Transverse colon (tissue), 4 donors: Measurements from ENCODE around the gene TMEM236. TPM values are rescaled to one million over a fixed set of nuclear protein-coding genes. Genes with fewer than 3 reads are reported as not detected.
"Not testable (repeated sequence)": the region's sequence is repeated elsewhere in the genome, so short reads cannot be mapped to it uniquely, and the experiment has no call there.

ENCODE experiments used
- DNase-seq: peaks from one replicate; pipeline ENCODE4 v3.0.0-alpha.2; 2019
- H3K27ac ChIP-seq, 4 donors: fragments of 200-600 bp; sonication (generic); 2 replicates each; pipeline ENCODE4 v1.5.1; 2016 to 2018; ENCODE audit warnings: inconsistent platforms in 4 of 4
- H3K27me3 ChIP-seq: fragments of 200-600 bp; sonication (generic); 2 replicates; pipeline ENCODE4 v1.5.1; 2017; ENCODE audit warnings: inconsistent platforms
- H3K36me3 ChIP-seq, 4 donors: fragments of 200-600 bp; sonication (generic); 2 replicates each; pipeline ENCODE4 v1.5.1; 2017 to 2019; ENCODE audit warnings: inconsistent platforms in 4 of 4
- H3K4me1 ChIP-seq, 4 donors: fragments of 200-600 bp; sonication (generic); 2 replicates each; pipeline ENCODE4 v1.5.1; 2017 to 2020; ENCODE audit warnings: inconsistent platforms in 4 of 4
- H3K4me3 ChIP-seq, 4 donors: fragments of 200-600 bp; sonication (generic); 1 replicate in 1 of 4; 2 replicates in 3 of 4; pipeline versions ENCODE4 v1.5.1 to v1.6.1; 2017 to 2019; ENCODE audit warnings: inconsistent platforms in 4 of 4
- H3K9me3 ChIP-seq, 2 donors: fragments of 200-600 bp; sonication (generic); 2 replicates each; pipeline ENCODE4 v1.5.1; 2017 to 2019; ENCODE audit warnings: inconsistent platforms in 2 of 2
- EP300 ChIP-seq: sonication (generic); formaldehyde crosslinking; IDR thresholded peaks from one replicate; pipeline ENCODE4 v1.6.1; 2017; ENCODE audit warnings: antibody characterized with exemption, low read depth
- POLR2A ChIP-seq: fragments of 450-650 bp; IDR thresholded peaks from one replicate; pipeline ENCODE4 v1.6.1; 2016; ENCODE audit warnings: antibody characterized with exemption, mild to moderate bottlenecking, moderate library complexity
- POLR2AphosphoS5 ChIP-seq, 3 donors: sonication (generic); formaldehyde crosslinking; IDR thresholded peaks; one replicate each; pipeline ENCODE4 v1.6.1; 2016; ENCODE audit warnings: antibody characterized with exemption in 3 of 3
- WGBS, 2 donors: methylation state at CpG; one replicate each; pipeline ENCODE4 v1.1.5; 2018; ENCODE audit warnings: low coverage in 1 of 2; 5-methylcytosine and 5-hydroxymethylcytosine counted together
- in situ Hi-C, 4 donors: fragments of 200-750 bp; cut with MboI; loops; one replicate each; pipeline versions ENCODE4 v1.15.0 to v1.15.1; 2017; ENCODE audit warnings: low sequenced_read_pairs in 3 of 4, low pct_ligation_motif_present in 1 of 4, low pct_unique_long_range_greater_than_20kb in 1 of 4
- intact Hi-C: fragments of 100-400 bp; cut with DNase I; formaldehyde crosslinking; loops from one replicate; pipeline ENCODE4 v1.15.1; 2023; ENCODE audit warnings: low total_unique reads
- total RNA-seq, 4 donors: library from RNA; depleted of rRNA; stranded (reverse); fragments of >200 nt; gene quantifications; one replicate each; pipeline ENCODE4 v1.1.0, GENCODE V29; 2016
- TF ChIP-seq, protein P1 (sequence below), 5 experiments: fragments of 200-600 bp in 3 of 5; fragments of 450-650 bp in 2 of 5; sonication (generic) in 3 of 5; IDR thresholded peaks; 1 replicate in 2 of 5; 2 replicates in 3 of 5; pipeline ENCODE4 v1.5.1; 2016 to 2017; ENCODE audit warnings: antibody characterized with exemption in 5 of 5, inconsistent platforms in 3 of 5, mild to moderate bottlenecking in 2 of 5, moderate library complexity in 1 of 5

Gene TMEM236
- total RNA-seq, 4 donors from 2014 or later = 16.9 to 79.6 (median 42.9) TPM

DNA sequence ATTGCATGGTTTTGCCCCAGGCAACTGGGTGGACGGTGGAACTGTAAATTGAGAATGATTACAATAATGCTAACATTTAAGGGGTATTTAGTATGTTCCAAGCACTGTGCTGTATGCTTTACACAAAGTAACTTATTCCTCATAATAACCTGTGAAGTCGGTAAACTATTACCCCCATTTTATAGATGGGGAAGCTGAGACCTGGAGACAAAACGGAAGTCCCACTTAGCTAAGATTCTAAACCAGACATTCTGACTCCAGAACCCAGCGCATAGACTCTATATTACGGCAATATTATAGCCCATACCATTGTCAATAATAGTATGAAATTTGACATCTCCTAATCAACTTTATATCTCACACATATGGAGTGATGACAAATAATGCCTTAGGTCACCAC lies 39.9 kb upstream of the TMEM236 start:
- H3K27me3 ChIP-seq = no peaks in the 10 kb centered on the region
- in situ Hi-C loops (no loop called here), intact Hi-C loops (no loop called here)
- H3K9me3 ChIP-seq = no peaks in the 10 kb centered on the region
- WGBS, 2 donors = 96 to 98% methylated on average over 5 of the region's 5 CpGs
- H3K36me3 ChIP-seq = peaks cover 0 to 33% (median 7%) of the 10 kb centered on the region in 4 donors
- H3K27ac ChIP-seq = no peak overlapping the region
- no peak overlapping the region for H3K4me3 ChIP-seq
- DNase-seq = no peak
- TF ChIP-seq, protein P1, sequence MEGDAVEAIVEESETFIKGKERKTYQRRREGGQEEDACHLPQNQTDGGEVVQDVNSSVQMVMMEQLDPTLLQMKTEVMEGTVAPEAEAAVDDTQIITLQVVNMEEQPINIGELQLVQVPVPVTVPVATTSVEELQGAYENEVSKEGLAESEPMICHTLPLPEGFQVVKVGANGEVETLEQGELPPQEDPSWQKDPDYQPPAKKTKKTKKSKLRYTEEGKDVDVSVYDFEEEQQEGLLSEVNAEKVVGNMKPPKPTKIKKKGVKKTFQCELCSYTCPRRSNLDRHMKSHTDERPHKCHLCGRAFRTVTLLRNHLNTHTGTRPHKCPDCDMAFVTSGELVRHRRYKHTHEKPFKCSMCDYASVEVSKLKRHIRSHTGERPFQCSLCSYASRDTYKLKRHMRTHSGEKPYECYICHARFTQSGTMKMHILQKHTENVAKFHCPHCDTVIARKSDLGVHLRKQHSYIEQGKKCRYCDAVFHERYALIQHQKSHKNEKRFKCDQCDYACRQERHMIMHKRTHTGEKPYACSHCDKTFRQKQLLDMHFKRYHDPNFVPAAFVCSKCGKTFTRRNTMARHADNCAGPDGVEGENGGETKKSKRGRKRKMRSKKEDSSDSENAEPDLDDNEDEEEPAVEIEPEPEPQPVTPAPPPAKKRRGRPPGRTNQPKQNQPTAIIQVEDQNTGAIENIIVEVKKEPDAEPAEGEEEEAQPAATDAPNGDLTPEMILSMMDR (IDR thresholded peaks at IDR 0.05) = no peak
- H3K4me1 ChIP-seq = no peaks in the 10 kb centered on the region

DNA sequence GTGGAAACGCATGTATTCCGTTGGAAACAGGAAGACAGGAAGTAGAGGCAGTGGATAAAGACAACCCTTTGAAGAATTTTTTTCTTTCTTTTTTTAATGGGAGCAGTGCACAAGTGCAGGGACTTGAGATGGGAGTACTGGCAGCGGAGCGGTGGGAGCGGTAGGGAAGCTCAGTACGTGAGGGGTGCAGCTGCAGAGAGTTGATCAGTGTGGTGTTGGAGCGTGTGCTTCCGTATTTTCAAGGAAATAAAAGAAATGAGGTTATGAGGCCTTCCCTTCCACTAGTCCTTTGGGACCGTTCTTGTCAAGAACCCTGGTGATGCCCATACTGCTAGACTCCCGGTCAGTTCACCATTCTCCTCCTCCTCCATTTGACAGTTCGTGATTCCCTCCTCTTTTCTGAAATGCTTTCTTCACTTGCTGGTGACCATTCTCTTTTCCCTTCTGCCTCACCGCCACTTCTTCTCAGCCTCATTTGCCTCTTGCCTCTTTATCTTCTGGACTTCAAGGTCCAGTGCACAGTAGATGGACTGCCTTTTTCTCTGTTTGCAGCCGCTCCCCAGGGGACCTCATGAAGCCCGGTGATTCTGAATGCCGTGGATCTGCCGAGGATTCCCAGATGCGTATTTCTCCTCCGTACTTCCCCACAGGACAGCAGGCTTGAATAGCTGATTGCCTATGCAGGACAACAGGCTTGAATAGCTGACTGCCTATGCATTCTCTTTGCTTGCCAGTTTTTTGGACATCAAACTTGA lies 39.1 kb upstream of the TMEM236 start:
- no peaks in the 10 kb centered on the region for H3K9me3 ChIP-seq
- H3K4me3 ChIP-seq = no peak overlapping the region
- H3K36me3 ChIP-seq = peaks cover 0 to 36% (median 8%) of the 10 kb centered on the region in 4 donors

DNA sequence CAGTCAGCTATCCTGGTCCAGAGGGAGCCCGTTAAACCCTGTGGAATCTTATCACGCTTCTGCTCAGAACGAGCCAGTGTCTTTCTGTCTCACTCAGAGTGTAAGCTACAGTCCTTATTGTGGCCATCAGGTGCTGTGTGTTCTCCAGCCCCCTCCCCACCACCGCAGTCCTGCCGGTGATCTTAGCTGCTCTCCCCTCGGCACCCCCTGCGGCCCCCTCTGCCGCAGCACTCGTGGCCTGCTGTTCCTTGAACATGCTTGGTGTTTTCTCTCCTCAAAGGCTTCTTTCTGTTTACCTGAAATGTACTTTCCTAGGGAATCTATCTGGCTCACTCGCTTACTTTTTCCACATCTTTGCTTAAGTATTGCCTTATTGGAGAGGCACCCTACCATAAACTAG lies 38.2 kb upstream of the TMEM236 start:
- intact Hi-C loops (no loop called here), in situ Hi-C loops (no loop called here)
- Histone ChIP-seq H3K27me3 (no peaks in the 10 kb centered on the region), H3K4me3 (no peak overlapping the region), H3K27ac (no peak overlapping the region), H3K9me3 (no peaks in the 10 kb centered on the region), H3K36me3 (peaks cover 0 to 36% (median 6%) of the 10 kb centered on the region in 4 donors), H3K4me1 (no peaks in the 10 kb centered on the region)
- DNase-seq = no peak
- 97 to 100% methylated on average over 10 of the region's 10 CpGs for WGBS, 2 donors
- TF ChIP-seq, protein P1 (IDR thresholded peaks at IDR 0.05) = no peak
- TF ChIP-seq POLR2A = no peak
- no peak for TF ChIP-seq POLR2AphosphoS5 (IDR thresholded peaks at IDR 0.05)
- no peak for TF ChIP-seq EP300

More for the DNA sequence above, 39.1 kb upstream of the TMEM236 start:
- no peak for TF ChIP-seq POLR2A
- no peak for DNase-seq
- 91 to 95% methylated on average over 11 to 18 of the region's 18 CpGs for WGBS, 2 donors
- Histone ChIP-seq H3K27me3 (no peaks in the 10 kb centered on the region), H3K4me1 (no peaks in the 10 kb centered on the region), H3K27ac (no peak overlapping the region)
- intact Hi-C loops = no loop called here
- in situ Hi-C loops = no loop called here

DNA sequence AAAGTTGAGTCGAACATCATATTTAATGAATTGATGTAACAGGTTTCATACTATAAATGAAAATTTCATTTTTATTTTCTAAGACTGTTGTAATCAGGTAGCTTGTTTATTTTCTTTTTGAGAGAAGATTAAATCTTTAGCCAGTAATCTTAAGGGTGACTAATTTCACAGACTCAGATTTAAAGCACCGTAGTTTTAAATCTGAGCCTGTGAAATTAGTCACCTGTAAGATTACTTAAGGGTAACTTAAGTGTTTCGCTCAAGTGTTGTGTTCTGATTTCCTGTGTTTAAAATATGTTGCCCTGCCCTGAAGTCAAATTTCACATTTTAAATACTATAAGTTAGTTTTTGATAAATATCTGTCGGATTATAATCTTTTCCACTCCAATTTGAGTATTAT lies 35.8 kb upstream of the TMEM236 start:
- no peak overlapping the region for H3K27ac ChIP-seq
- DNase-seq = no peak
- H3K9me3 ChIP-seq = no peaks in the 10 kb centered on the region
- in situ Hi-C loops (no loop called here), intact Hi-C loops (no loop called here)
- peaks cover 0 to 32% (median 5%) of the 10 kb centered on the region in 4 donors for H3K36me3 ChIP-seq
- H3K27me3 ChIP-seq = no peaks in the 10 kb centered on the region
- H3K4me1 ChIP-seq = no peaks in the 10 kb centered on the region
- no peak overlapping the region for H3K4me3 ChIP-seq
- TF ChIP-seq EP300 = no peak
- TF ChIP-seq POLR2A = no peak
- TF ChIP-seq, protein P1 (IDR thresholded peaks at IDR 0.05) = no peak
- WGBS, 2 donors = 95 to 97% methylated on average over 4 of the region's 4 CpGs

DNA sequence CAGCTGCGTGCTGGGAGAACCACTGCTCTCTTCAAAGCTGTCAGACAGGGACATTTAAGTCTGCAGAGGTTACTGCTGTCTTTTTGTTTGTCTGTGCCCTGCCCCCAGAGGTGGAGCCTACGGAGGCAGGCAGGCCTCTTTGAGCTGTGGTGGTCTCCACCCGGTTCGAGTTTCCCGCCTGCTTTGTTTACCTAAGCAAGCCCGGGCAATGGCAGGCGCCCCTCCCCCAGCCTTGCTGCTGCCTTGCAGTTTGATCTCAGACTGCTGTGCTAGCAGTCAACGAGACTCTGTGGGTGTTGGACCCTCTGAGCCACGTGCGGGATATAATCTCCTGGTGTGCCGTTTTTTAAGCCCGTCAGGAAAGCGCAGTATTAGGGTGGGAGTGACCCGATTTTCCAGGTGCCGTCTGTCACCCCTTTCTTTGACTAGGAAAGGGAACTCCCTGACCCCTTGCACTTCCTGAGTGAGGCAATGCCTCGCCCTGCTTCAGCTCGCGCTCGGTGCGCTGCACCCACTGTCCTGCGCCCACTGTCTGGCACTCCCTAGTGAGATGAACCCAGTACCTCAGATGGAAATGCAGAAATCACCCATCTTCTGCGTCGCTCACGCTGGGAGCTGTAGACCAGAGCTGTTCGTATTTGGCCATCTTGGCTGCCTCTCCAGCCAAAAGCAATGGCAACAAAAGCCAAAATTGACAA lies 29.5 kb upstream of the TMEM236 start:
- H3K27me3 ChIP-seq, intact Hi-C loops, H3K4me3 ChIP-seq, DNase-seq, H3K27ac ChIP-seq, in situ Hi-C loops, H3K4me1 ChIP-seq, H3K36me3 ChIP-seq, H3K9me3 ChIP-seq: not testable (repeated sequence)
- 96 to 100% methylated on average over 7 to 24 of the region's 25 CpGs for WGBS, 2 donors
